ENCODE results near the gene MORN5. TPM values are rescaled to one million over a fixed set of nuclear protein-coding genes. Genes with fewer than 3 reads are reported as not detected.

Gene MORN5
- total RNA-seq, 1 donor from 2014 or later: not detected

GRCh38 chr9:122215663-122216062 is 56.0 kb downstream of the MORN5 start:
- Mint-ChIP-seq H3K4me1 (ENCODE audit: low read depth) (peaks cover 32% of the 10 kb centered on the region), H3K36me3 (ENCODE audit: low read depth) (no peaks in the 10 kb centered on the region), H3K27ac (ENCODE audit: unreplicated experiment) (no peak overlapping the region), H3K4me3 (ENCODE audit: unreplicated experiment) (no peak overlapping the region), H3K27me3 (ENCODE audit: low read depth) (peaks cover 85% of the 10 kb centered on the region), H3K9me3 (ENCODE audit: low read depth) (no peaks in the 10 kb centered on the region)
- DNase-seq (ENCODE audit: low spot score): no peak
- TF ChIP-seq, protein P1, sequence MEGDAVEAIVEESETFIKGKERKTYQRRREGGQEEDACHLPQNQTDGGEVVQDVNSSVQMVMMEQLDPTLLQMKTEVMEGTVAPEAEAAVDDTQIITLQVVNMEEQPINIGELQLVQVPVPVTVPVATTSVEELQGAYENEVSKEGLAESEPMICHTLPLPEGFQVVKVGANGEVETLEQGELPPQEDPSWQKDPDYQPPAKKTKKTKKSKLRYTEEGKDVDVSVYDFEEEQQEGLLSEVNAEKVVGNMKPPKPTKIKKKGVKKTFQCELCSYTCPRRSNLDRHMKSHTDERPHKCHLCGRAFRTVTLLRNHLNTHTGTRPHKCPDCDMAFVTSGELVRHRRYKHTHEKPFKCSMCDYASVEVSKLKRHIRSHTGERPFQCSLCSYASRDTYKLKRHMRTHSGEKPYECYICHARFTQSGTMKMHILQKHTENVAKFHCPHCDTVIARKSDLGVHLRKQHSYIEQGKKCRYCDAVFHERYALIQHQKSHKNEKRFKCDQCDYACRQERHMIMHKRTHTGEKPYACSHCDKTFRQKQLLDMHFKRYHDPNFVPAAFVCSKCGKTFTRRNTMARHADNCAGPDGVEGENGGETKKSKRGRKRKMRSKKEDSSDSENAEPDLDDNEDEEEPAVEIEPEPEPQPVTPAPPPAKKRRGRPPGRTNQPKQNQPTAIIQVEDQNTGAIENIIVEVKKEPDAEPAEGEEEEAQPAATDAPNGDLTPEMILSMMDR (IDR thresholded peaks at IDR 0.05): no peak

DNA sequence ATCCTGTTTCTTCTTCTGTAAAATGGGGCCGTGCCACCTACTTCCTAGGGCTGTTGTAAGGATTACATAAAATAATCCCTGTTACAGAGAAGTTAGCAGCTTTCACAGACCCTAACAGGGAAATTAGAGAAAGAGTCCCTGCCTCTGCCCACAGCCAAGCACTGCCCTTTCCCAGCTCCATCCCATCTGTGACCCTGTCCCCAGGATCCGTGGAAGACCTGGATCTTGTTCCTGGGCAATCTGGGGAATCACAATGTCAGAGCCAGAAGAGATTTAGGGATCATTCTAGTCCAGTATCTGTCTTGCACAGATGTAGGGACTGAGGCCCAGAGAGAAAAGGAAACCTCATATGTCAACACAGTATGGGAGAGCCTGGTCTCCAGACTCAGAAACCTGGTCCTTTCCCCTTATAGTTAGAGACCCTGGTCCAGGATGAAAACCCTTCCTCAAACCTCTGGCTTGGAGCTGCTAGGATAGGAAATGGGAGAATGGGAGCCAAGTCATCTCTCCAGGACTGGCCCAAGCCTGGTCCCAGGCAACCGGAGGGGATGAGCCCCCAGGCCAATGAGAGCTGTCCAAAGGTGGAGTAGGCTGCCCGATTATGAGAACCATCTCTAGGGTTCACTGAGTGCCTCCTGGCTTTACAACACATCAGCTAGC is 56.6 kb downstream of the MORN5 start:
- no peak overlapping the region for H3K27ac Mint-ChIP-seq (ENCODE audit: unreplicated experiment)
- no peaks in the 10 kb centered on the region for H3K36me3 Mint-ChIP-seq (ENCODE audit: low read depth)
- no peak for DNase-seq (ENCODE audit: low spot score)
- H3K9me3 Mint-ChIP-seq (ENCODE audit: low read depth): no peaks in the 10 kb centered on the region
- no peak overlapping the region for H3K4me3 Mint-ChIP-seq (ENCODE audit: unreplicated experiment)
- peaks cover 32% of the 10 kb centered on the region for H3K4me1 Mint-ChIP-seq (ENCODE audit: low read depth)
- TF ChIP-seq, protein P1 (IDR thresholded peaks at IDR 0.05): no peak
- peaks cover 83% of the 10 kb centered on the region for H3K27me3 Mint-ChIP-seq (ENCODE audit: low read depth)

GRCh38 chr9:122216798-122217418 is 57.2 kb downstream of the MORN5 start:
- TF ChIP-seq, protein P1 (IDR thresholded peaks at IDR 0.05): no peak
- Mint-ChIP-seq H3K4me1 (ENCODE audit: low read depth) (peaks cover 32% of the 10 kb centered on the region), H3K4me3 (ENCODE audit: unreplicated experiment) (no peak overlapping the region), H3K36me3 (ENCODE audit: low read depth) (no peaks in the 10 kb centered on the region), H3K27ac (ENCODE audit: unreplicated experiment) (no peak overlapping the region), H3K27me3 (ENCODE audit: low read depth) (peaks cover 83% of the 10 kb centered on the region), H3K9me3 (ENCODE audit: low read depth) (no peaks in the 10 kb centered on the region)
- no peak for DNase-seq (ENCODE audit: low spot score)

DNA sequence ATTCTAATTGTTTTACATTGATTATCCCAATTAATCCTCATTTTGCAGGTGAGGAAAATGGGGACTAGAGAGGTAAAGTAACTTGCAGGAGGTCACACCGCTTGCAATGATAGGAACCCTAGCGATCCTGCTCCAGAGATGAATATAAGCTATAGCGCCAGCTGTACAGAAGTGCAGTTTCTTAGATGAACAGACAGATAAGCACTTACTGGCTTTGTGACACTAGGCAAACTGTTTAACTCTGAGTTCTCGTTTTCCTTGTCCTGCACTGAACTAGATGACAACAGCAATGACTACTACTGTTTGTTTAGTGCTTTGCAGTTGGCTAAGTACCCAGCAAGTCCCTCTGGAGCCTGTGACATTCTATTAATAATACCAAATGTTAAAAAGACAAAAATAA is 57.9 kb downstream of the MORN5 start:
- H3K36me3 Mint-ChIP-seq (ENCODE audit: low read depth): no peaks in the 10 kb centered on the region
- DNase-seq (ENCODE audit: low spot score): no peak
- no peak overlapping the region for H3K27ac Mint-ChIP-seq (ENCODE audit: unreplicated experiment)
- TF ChIP-seq, protein P1 (IDR thresholded peaks at IDR 0.05): no peak
- peaks cover 32% of the 10 kb centered on the region for H3K4me1 Mint-ChIP-seq (ENCODE audit: low read depth)
- peaks cover 83% of the 10 kb centered on the region for H3K27me3 Mint-ChIP-seq (ENCODE audit: low read depth)
- H3K4me3 Mint-ChIP-seq (ENCODE audit: unreplicated experiment): no peak overlapping the region
- H3K9me3 Mint-ChIP-seq (ENCODE audit: low read depth): no peaks in the 10 kb centered on the region

- no peak for DNase-seq (ENCODE audit: low spot score)
- peaks cover 32% of the 10 kb centered on the region for H3K4me1 Mint-ChIP-seq (ENCODE audit: low read depth)
- no peak overlapping the region for H3K27ac Mint-ChIP-seq (ENCODE audit: unreplicated experiment)
- no peak overlapping the region for H3K4me3 Mint-ChIP-seq (ENCODE audit: unreplicated experiment)
- H3K27me3 Mint-ChIP-seq (ENCODE audit: low read depth): peaks cover 83% of the 10 kb centered on the region
- TF ChIP-seq, protein P1 (IDR thresholded peaks at IDR 0.05): no peak
- H3K9me3 Mint-ChIP-seq (ENCODE audit: low read depth): no peaks in the 10 kb centered on the region
- H3K36me3 Mint-ChIP-seq (ENCODE audit: low read depth): no peaks in the 10 kb centered on the region
These were observed 58.6 kb downstream of the MORN5 start for GRCh38 chr9:122218071-122218934.

All from chondrocyte (in vitro differentiated cells).